Mesenchymal stem cell (in vitro differentiated cells and primary cell): ENCODE results near the gene CRTC1.

Source experiments
- DNase-seq: peaks from one replicate; pipeline ENCODE4 v3.0.0-alpha.2; 2013
- H2AFZ ChIP-seq: one replicate; pipeline ENCODE4 v1.6.1; 2013; ENCODE audit warnings: low read depth, mild to moderate bottlenecking, control low read depth, inconsistent platforms, low read length, moderate library complexity
- H2AK5ac ChIP-seq: 2 replicates; pipeline ENCODE4 v1.6.1; 2013; ENCODE audit warnings: low read length, moderate library complexity, mild to moderate bottlenecking, inconsistent platforms; ENCODE audit not compliant: severe bottlenecking
- H2BK120ac ChIP-seq: one replicate; pipeline ENCODE4 v1.6.1; 2013; ENCODE audit warnings: low read depth, mild to moderate bottlenecking, inconsistent platforms, low read length, moderate library complexity
- H2BK12ac ChIP-seq, 2 experiments: one replicate each; pipeline ENCODE4 v1.6.1; 2013; ENCODE audit warnings: inconsistent platforms in 2 of 2, low read length in 2 of 2, mild to moderate bottlenecking in 2 of 2, moderate library complexity in 2 of 2, control low read depth in 1 of 2
- H2BK15ac ChIP-seq: one replicate; pipeline ENCODE4 v1.6.1; 2013; ENCODE audit warnings: mild to moderate bottlenecking, low read depth, inconsistent platforms; ENCODE audit not compliant: poor library complexity, severe bottlenecking
- H2BK5ac ChIP-seq: 2 replicates; pipeline ENCODE4 v1.6.1; 2013; ENCODE audit warnings: low read depth, mild to moderate bottlenecking, low read length, control low read depth, inconsistent platforms; ENCODE audit not compliant: poor library complexity, severe bottlenecking
- H3K14ac ChIP-seq, 2 experiments: one replicate each; pipeline ENCODE4 v1.6.1; 2013; ENCODE audit warnings: inconsistent platforms in 2 of 2, low read length in 2 of 2, control low read depth in 1 of 2, mild to moderate bottlenecking in 1 of 2, moderate library complexity in 1 of 2
- H3K18ac ChIP-seq, 2 experiments: one replicate each; pipeline ENCODE4 v1.6.1; 2013; ENCODE audit warnings: inconsistent platforms in 2 of 2, low read length in 2 of 2, control low read depth in 1 of 2, low read depth in 1 of 2, mild to moderate bottlenecking in 1 of 2
- H3K23ac ChIP-seq, 2 experiments: one replicate each; pipeline ENCODE4 v1.6.1; 2013; ENCODE audit warnings: inconsistent platforms in 2 of 2, low read length in 2 of 2, mild to moderate bottlenecking in 2 of 2, moderate library complexity in 2 of 2, control low read depth in 1 of 2
- H3K27ac ChIP-seq: 2 replicates; pipeline ENCODE4 v1.5.1; 2013; ENCODE audit warnings: mild to moderate bottlenecking, moderate library complexity, low read length, control low read depth, inconsistent platforms; ENCODE audit not compliant: poor library complexity, severe bottlenecking
- H3K27me3 ChIP-seq, 2 experiments: 2 replicates each; pipeline versions ENCODE4 v1.6.1 to v1.7.0; 2013; ENCODE audit warnings: low read length in 2 of 2, mild to moderate bottlenecking in 2 of 2, moderate library complexity in 2 of 2, control low read depth in 1 of 2, inconsistent platforms in 1 of 2; ENCODE audit not compliant: control insufficient read depth in 1 of 2, insufficient read depth in 1 of 2
- H3K36me3 ChIP-seq, 2 experiments: 2 replicates each; pipeline versions ENCODE4 v1.6.1 to v1.7.0; 2013; ENCODE audit warnings: low read length in 2 of 2, control low read depth in 1 of 2, inconsistent platforms in 1 of 2, low read depth in 1 of 2, mild to moderate bottlenecking in 1 of 2; ENCODE audit not compliant: insufficient read depth in 2 of 2, control insufficient read depth in 1 of 2
- H3K4ac ChIP-seq, 2 experiments: one replicate each; pipeline ENCODE4 v1.6.1; 2013; ENCODE audit warnings: inconsistent platforms in 2 of 2, low read length in 2 of 2, mild to moderate bottlenecking in 2 of 2, moderate library complexity in 2 of 2, control low read depth in 1 of 2, low read depth in 1 of 2
- H3K4me1 ChIP-seq: 2 replicates; pipeline ENCODE4 v1.6.1; 2013; ENCODE audit warnings: low read depth, low read length, control low read depth; ENCODE audit not compliant: control insufficient read depth, insufficient read depth
- H3K4me2 ChIP-seq: 2 replicates; pipeline ENCODE4 v1.6.1; 2013; ENCODE audit warnings: low read length, mild to moderate bottlenecking, inconsistent platforms; ENCODE audit not compliant: poor library complexity, severe bottlenecking
- H3K4me3 ChIP-seq, 2 experiments: 2 replicates each; pipeline versions ENCODE4 v1.5.1 to v1.7.0; 2013; ENCODE audit warnings: low read length in 2 of 2, mild to moderate bottlenecking in 2 of 2, control low read depth in 1 of 2, low read depth in 1 of 2; ENCODE audit not compliant: insufficient read depth in 1 of 2
- H3K79me1 ChIP-seq: replicated peaks from 2 replicates; pipeline ENCODE4 v1.6.1; 2013; ENCODE audit warnings: mild to moderate bottlenecking, control low read depth, low read length, inconsistent platforms; ENCODE audit not compliant: poor library complexity, severe bottlenecking
- H3K9ac ChIP-seq: 2 replicates; pipeline ENCODE4 v1.7.0; 2013; ENCODE audit warnings: mild to moderate bottlenecking, low read length, moderate library complexity
- H3K9me3 ChIP-seq: 2 replicates; pipeline ENCODE4 v1.7.0; 2013; ENCODE audit warnings: mild to moderate bottlenecking, low read length; ENCODE audit not compliant: control insufficient read depth
- H4K8ac ChIP-seq: one replicate; pipeline ENCODE4 v1.6.1; 2013; ENCODE audit warnings: inconsistent platforms, mild to moderate bottlenecking, low read length, moderate library complexity
- H4K91ac ChIP-seq: one replicate; pipeline ENCODE4 v1.6.1; 2013; ENCODE audit warnings: mild to moderate bottlenecking, low read length, inconsistent platforms
- WGBS: methylation state at CpG from one replicate; pipeline ENCODE4 v1.1.7; 2013; ENCODE audit warnings: mixed read lengths; 5-methylcytosine and 5-hydroxymethylcytosine counted together

Gene CRTC1

GRCh38 chr19:18762125-18763023 lies 78.9 kb downstream of the CRTC1 start:
- no peak overlapping the region for H3K4me3 ChIP-seq
- DNase-seq = no peak
- H2BK12ac ChIP-seq = no peak overlapping the region
- H3K18ac ChIP-seq = no peak overlapping the region
- H3K14ac ChIP-seq = no peak overlapping the region
- H3K27me3 ChIP-seq = no peaks in the 10 kb centered on the region
- 88% methylated on average over 35 of the region's 35 CpGs for WGBS
- no peak overlapping the region for H2BK120ac ChIP-seq
- no peak overlapping the region for H3K23ac ChIP-seq
- H3K36me3 ChIP-seq = peaks cover 0 to 3% of the 10 kb centered on the region in 2 experiments
- H3K79me1 ChIP-seq = no peaks in the 10 kb centered on the region
- no peaks in the 10 kb centered on the region for H3K9me3 ChIP-seq
- peaks cover 11% of the 10 kb centered on the region for H3K4me1 ChIP-seq
- H3K9ac ChIP-seq = no peak overlapping the region
- H3K4ac ChIP-seq = no peak overlapping the region
- no peak overlapping the region for H2AFZ ChIP-seq
- no peak overlapping the region for H4K91ac ChIP-seq
- H3K4me2 ChIP-seq = no peak overlapping the region
- peak overlapping the region; percentile 38 for H4K8ac ChIP-seq
- no peak overlapping the region for H2AK5ac ChIP-seq
- H2BK15ac ChIP-seq = peak overlapping the region; percentile 57
- H3K27ac ChIP-seq = no peak overlapping the region
- H2BK5ac ChIP-seq = no peak overlapping the region

- H3K4me2 ChIP-seq = no peak overlapping the region
Observed at GRCh38 chr19:18763674-18764590, 80.5 kb downstream of the CRTC1 start.

GRCh38 chr19:18764591-18765051 lies 81.1 kb downstream of the CRTC1 start:
- H3K18ac ChIP-seq = no peak overlapping the region
- no peak overlapping the region for H3K23ac ChIP-seq
- peaks cover 15% of the 10 kb centered on the region for H3K4me1 ChIP-seq
- H2AK5ac ChIP-seq = no peak overlapping the region
- no peak overlapping the region for H3K14ac ChIP-seq
- H2BK5ac ChIP-seq = no peak overlapping the region
- H3K4me3 ChIP-seq = no peak overlapping the region
- H3K36me3 ChIP-seq = peaks cover 0 to 3% of the 10 kb centered on the region in 2 experiments
- H4K91ac ChIP-seq = no peak overlapping the region
- 92% methylated on average over 4 of the region's 4 CpGs for WGBS
- no peak overlapping the region for H2AFZ ChIP-seq
- no peak overlapping the region for H3K4me2 ChIP-seq
- no peaks in the 10 kb centered on the region for H3K9me3 ChIP-seq
- H3K27me3 ChIP-seq = no peaks in the 10 kb centered on the region
- H3K9ac ChIP-seq = no peak overlapping the region
- H3K79me1 ChIP-seq = no peaks in the 10 kb centered on the region
- no peak overlapping the region for H2BK15ac ChIP-seq
- DNase-seq = no peak
- H3K27ac ChIP-seq = no peak overlapping the region
- H2BK12ac ChIP-seq = no peak overlapping the region
- H2BK120ac ChIP-seq = no peak overlapping the region
- H3K4ac ChIP-seq = no peak overlapping the region
- no peak overlapping the region for H4K8ac ChIP-seq

More at GRCh38 chr19:18763674-18764590, 80.5 kb downstream of the CRTC1 start:
- Histone ChIP-seq H3K27me3 (no peaks in the 10 kb centered on the region), H4K91ac (no peak overlapping the region), H3K4me3 (no peak overlapping the region), H3K14ac (no peak overlapping the region), H4K8ac (no peak overlapping the region), H3K9me3 (no peaks in the 10 kb centered on the region), H2AK5ac (no peak overlapping the region), H2BK15ac (no peak overlapping the region), H3K79me1 (no peaks in the 10 kb centered on the region), H2BK5ac (no peak overlapping the region), H3K9ac (no peak overlapping the region), H3K27ac (no peak overlapping the region), H3K4ac (no peak overlapping the region), H2AFZ (no peak overlapping the region), H3K18ac (no peak overlapping the region), H2BK12ac (no peak overlapping the region), H2BK120ac (no peak overlapping the region), H3K36me3 (peaks cover 0 to 3% of the 10 kb centered on the region in 2 experiments), H3K4me1 (peaks cover 15% of the 10 kb centered on the region), H3K23ac (no peak overlapping the region)
- DNase-seq = no peak
- 94% methylated on average over 40 of the region's 41 CpGs for WGBS

- Histone ChIP-seq H3K4me3 (no peak overlapping the region), H4K8ac (no peak overlapping the region), H3K14ac (no peak overlapping the region), H3K27me3 (no peaks in the 10 kb centered on the region), H2BK120ac (no peak overlapping the region), H3K27ac (no peak overlapping the region), H3K9ac (no peak overlapping the region), H3K36me3 (peaks cover 0 to 3% of the 10 kb centered on the region in 2 experiments), H4K91ac (no peak overlapping the region), H2BK5ac (no peak overlapping the region), H3K79me1 (no peaks in the 10 kb centered on the region), H3K4me1 (peaks cover 15% of the 10 kb centered on the region), H3K4me2 (no peak overlapping the region), H2AK5ac (no peak overlapping the region), H3K9me3 (no peaks in the 10 kb centered on the region), H3K23ac (no peak overlapping the region), H2AFZ (no peak overlapping the region), H3K18ac (no peak overlapping the region), H3K4ac (no peak overlapping the region), H2BK12ac (no peak overlapping the region), H2BK15ac (no peak overlapping the region)
- 100% methylated on average over 4 of the region's 8 CpGs for WGBS
- no peak for DNase-seq
Observed at GRCh38 chr19:18765224-18765623, 81.7 kb downstream of the CRTC1 start.
